HEK293 (cell line): Measurements from ENCODE around the gene KPNA1.

ENCODE experiments used
- GLI2 ChIP-seq: fragments of 450-650 bp; formaldehyde crosslinking; IDR thresholded peaks from 2 replicates; pipeline ENCODE4; 2017; ENCODE audit warnings: missing biosample characterization, missing genetic modification characterization, low read depth, borderline replicate concordance
- IKZF3 ChIP-seq: fragments of 450-650 bp; IDR thresholded peaks from 2 replicates; pipeline ENCODE4 v1.5.0; 2018; ENCODE audit warnings: missing biosample characterization, mild to moderate bottlenecking, missing genetic modification characterization, moderate library complexity
- KLF17 ChIP-seq: fragments of 450-650 bp; formaldehyde crosslinking; IDR thresholded peaks from 2 replicates; pipeline ENCODE4 v1.5.1; 2016; ENCODE audit warnings: missing biosample characterization, missing genetic modification characterization
- MEIS1 ChIP-seq: sonication (generic); formaldehyde crosslinking; IDR thresholded peaks from 2 replicates; pipeline ENCODE4 v1.8.1; 2022; ENCODE audit warnings: missing genetic modification reagents, mild to moderate bottlenecking, borderline replicate concordance
- PBX3 ChIP-seq: sonication (generic); formaldehyde crosslinking; IDR thresholded peaks from 2 replicates; pipeline ENCODE4 v1.8.1; 2022; ENCODE audit warnings: mild to moderate bottlenecking, moderate library complexity, missing genetic modification reagents
- PRDM4 ChIP-seq: fragments of 450-650 bp; formaldehyde crosslinking; IDR thresholded peaks from 2 replicates; pipeline ENCODE4 v1.5.1; 2017; ENCODE audit warnings: missing biosample characterization, missing genetic modification characterization
- RBAK ChIP-seq: fragments of 450-650 bp; formaldehyde crosslinking; IDR thresholded peaks from 2 replicates; pipeline ENCODE4 v1.5.1; 2016; ENCODE audit warnings: missing biosample characterization, missing genetic modification characterization
- SP2 ChIP-seq: fragments of 450-650 bp; formaldehyde crosslinking; IDR thresholded peaks from 2 replicates; pipeline ENCODE4 v1.5.1; 2016; ENCODE audit warnings: missing biosample characterization, missing genetic modification characterization
- ZBTB17 ChIP-seq: fragments of 450-650 bp; formaldehyde crosslinking; IDR thresholded peaks from 2 replicates; pipeline ENCODE4 v1.5.1; 2016; ENCODE audit warnings: missing biosample characterization, missing genetic modification characterization
- ZBTB20 ChIP-seq: fragments of 450-650 bp; formaldehyde crosslinking; IDR thresholded peaks from 2 replicates; pipeline ENCODE4 v1.5.1; 2016; ENCODE audit warnings: missing biosample characterization, missing genetic modification characterization
- ZFP37 ChIP-seq: fragments of 450-650 bp; formaldehyde crosslinking; IDR thresholded peaks from 2 replicates; pipeline ENCODE4 v1.5.1; 2016; ENCODE audit warnings: missing biosample characterization, missing genetic modification characterization
- ZIC2 ChIP-seq: fragments of 450-650 bp; formaldehyde crosslinking; IDR thresholded peaks from 2 replicates; pipeline ENCODE4 v1.5.1; 2016; ENCODE audit warnings: missing biosample characterization, missing genetic modification characterization
- ZNF292 ChIP-seq: fragments of 450-650 bp; formaldehyde crosslinking; IDR thresholded peaks from 2 replicates; pipeline ENCODE4 v1.5.1; 2016; ENCODE audit warnings: low read depth, missing biosample characterization, missing genetic modification characterization, borderline replicate concordance
- ZNF366 ChIP-seq: fragments of 450-650 bp; formaldehyde crosslinking; conservative IDR thresholded peaks from 2 replicates; pipeline ENCODE4 v1.5.1; 2016; ENCODE audit warnings: missing biosample characterization, missing genetic modification characterization
- ZNF37A ChIP-seq: fragments of 450-650 bp; IDR thresholded peaks from 2 replicates; pipeline ENCODE4 v1.5.1; 2018; ENCODE audit warnings: missing biosample characterization, missing genetic modification characterization
- ZNF391 ChIP-seq: fragments of 450-650 bp; formaldehyde crosslinking; IDR thresholded peaks from 2 replicates; pipeline ENCODE4 v1.5.1; 2016; ENCODE audit warnings: low read depth, missing biosample characterization, missing genetic modification characterization, borderline replicate concordance
- ZNF433 ChIP-seq: fragments of 450-650 bp; formaldehyde crosslinking; IDR thresholded peaks from 2 replicates; pipeline ENCODE4 v1.5.1; 2016; ENCODE audit warnings: missing biosample characterization, missing genetic modification characterization, low read depth
- ZNF473 ChIP-seq: fragments of 450-650 bp; formaldehyde crosslinking; IDR thresholded peaks from 2 replicates; pipeline ENCODE4 v1.5.1; 2017; ENCODE audit warnings: missing biosample characterization, missing genetic modification characterization
- ZNF521 ChIP-seq: fragments of 450-650 bp; formaldehyde crosslinking; IDR thresholded peaks from 2 replicates; pipeline ENCODE4 v1.5.1; 2017; ENCODE audit warnings: missing biosample characterization, mild to moderate bottlenecking, missing genetic modification characterization
- ZNF549 ChIP-seq: fragments of 450-650 bp; IDR thresholded peaks from 2 replicates; pipeline ENCODE4 v1.5.1; 2018; ENCODE audit warnings: missing biosample characterization, missing genetic modification characterization, mild to moderate bottlenecking, inconsistent platforms, moderate library complexity
- ZNF571 ChIP-seq: fragments of 450-650 bp; formaldehyde crosslinking; IDR thresholded peaks from 2 replicates; pipeline ENCODE4 v1.5.0; 2017; ENCODE audit warnings: missing biosample characterization, missing genetic modification characterization
- ZNF585B ChIP-seq: fragments of 450-650 bp; formaldehyde crosslinking; IDR thresholded peaks from 2 replicates; pipeline ENCODE4 v1.5.1; 2016; ENCODE audit warnings: missing biosample characterization, missing genetic modification characterization
- ZNF624 ChIP-seq: fragments of 450-650 bp; formaldehyde crosslinking; IDR thresholded peaks from 2 replicates; pipeline ENCODE4 v1.5.1; 2017; ENCODE audit warnings: missing biosample characterization, missing genetic modification characterization
- ZNF629 ChIP-seq: fragments of 450-650 bp; formaldehyde crosslinking; IDR thresholded peaks from 2 replicates; pipeline ENCODE4 v1.5.1; 2017; ENCODE audit warnings: missing biosample characterization, missing genetic modification characterization
- ZNF776 ChIP-seq: fragments of 450-650 bp; formaldehyde crosslinking; IDR thresholded peaks from 2 replicates; pipeline ENCODE4 v1.5.0; 2017; ENCODE audit warnings: missing biosample characterization, missing genetic modification characterization, borderline replicate concordance
- ZNF837 ChIP-seq: fragments of 450-650 bp; formaldehyde crosslinking; IDR thresholded peaks from 2 replicates; pipeline ENCODE4 v1.5.1; 2016; ENCODE audit warnings: missing biosample characterization, missing genetic modification characterization
- TF ChIP-seq, protein P1 (sequence below): fragments of 450-650 bp; formaldehyde crosslinking; IDR thresholded peaks from 2 replicates; pipeline ENCODE4 v1.5.1; 2016; ENCODE audit warnings: missing biosample characterization, missing genetic modification characterization
- TF ChIP-seq, protein P2 (sequence below): fragments of 450-650 bp; formaldehyde crosslinking; IDR thresholded peaks from 2 replicates; pipeline ENCODE4 v1.5.1; 2017; ENCODE audit warnings: missing biosample characterization, missing genetic modification characterization
- TF ChIP-seq, protein P3 (sequence below): fragments of 450-650 bp; formaldehyde crosslinking; IDR thresholded peaks from 2 replicates; pipeline ENCODE4 v1.5.1; 2016; ENCODE audit warnings: missing biosample characterization, missing genetic modification characterization

KPNA1 gene

DNA sequence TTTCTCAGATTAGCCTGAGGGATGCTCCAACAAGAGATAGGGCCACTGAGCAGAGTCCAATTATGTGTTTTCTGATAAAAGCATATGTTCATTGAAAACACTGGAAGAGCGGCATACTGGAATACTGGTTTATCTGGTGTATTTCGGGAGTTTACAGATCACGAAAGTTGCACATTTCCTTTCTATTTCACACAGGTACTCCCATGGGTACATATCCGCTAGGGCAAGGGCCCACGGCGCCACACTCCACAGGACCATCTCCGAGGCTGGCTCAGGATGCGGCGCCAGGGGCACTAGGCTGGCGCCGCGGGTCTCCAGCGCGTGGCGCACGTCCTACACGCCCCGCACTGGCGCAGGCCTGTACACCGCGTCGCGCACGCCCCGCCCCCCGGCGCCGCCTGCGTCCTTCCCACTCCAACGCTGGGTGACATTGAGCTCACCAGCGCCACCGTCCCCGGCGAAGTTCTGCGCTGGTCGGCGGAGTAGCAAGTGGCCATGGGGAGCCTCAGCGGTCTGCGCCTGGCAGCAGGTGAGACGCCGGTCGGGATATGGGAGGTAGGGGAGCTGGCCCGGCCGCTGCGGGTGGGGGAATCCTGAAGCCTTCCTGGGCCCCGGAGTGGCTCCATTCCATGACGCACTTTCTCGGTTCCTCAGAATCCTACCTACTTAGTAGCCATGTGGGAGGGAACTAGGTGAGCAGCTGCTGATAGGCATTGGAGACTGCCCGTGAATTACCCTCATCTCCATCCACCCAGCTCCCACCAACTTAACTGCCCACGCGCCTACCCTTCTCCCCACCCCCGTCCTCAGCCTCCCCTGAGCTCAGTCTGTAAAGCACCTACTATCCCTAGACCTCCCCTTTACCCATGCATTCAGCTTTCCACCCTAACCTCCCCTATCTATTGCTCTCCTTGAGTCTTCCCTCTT, 130.7 kb downstream of the KPNA1 start, which contains the start of gene FAM162A (continued):
- TF ChIP-seq PRDM4 (tag by site-specific recombination) (no peak), ZNF473 (tag by site-specific recombination) (no peak), ZNF776 (tag by site-specific recombination) (no peak), ZIC2 (tag by site-specific recombination) (peak; percentile 80), ZNF629 (tag by site-specific recombination) (peak; percentile 59), PBX3 (CRISPR knock-in tag) (no peak), MEIS1 (CRISPR knock-in tag) (no peak), KLF17 (tag by site-specific recombination) (0 out of 2 replicates have a peak, but pooled peaks have one; percentile 37), IKZF3 (tag by site-specific recombination) (no peak), ZNF837 (tag by site-specific recombination) (no peak), ZFP37 (no peak), ZBTB20 (tag by site-specific recombination) (peak; percentile 82), GLI2 (tag by site-specific recombination) (no peak), ZNF571 (tag by site-specific recombination) (no peak), SP2 (tag by site-specific recombination) (peak; percentile 64), ZNF292 (tag by site-specific recombination) (no peak), ZNF549 (tag by site-specific recombination) (no peak), ZNF521 (no peak), ZNF585B (tag by site-specific recombination) (no peak), ZNF624 (no peak), ZNF37A (no peak; the same call in 1 of the 2 replicates), ZNF366 (tag by site-specific recombination) (no peak), ZNF391 (0 out of 2 replicates have a peak, but pooled peaks have one; percentile 30), ZBTB17 (tag by site-specific recombination) (peak; percentile 65), RBAK (tag by site-specific recombination) (no peak), ZNF433 (tag by site-specific recombination) (no peak)
- TF ChIP-seq, protein P1, sequence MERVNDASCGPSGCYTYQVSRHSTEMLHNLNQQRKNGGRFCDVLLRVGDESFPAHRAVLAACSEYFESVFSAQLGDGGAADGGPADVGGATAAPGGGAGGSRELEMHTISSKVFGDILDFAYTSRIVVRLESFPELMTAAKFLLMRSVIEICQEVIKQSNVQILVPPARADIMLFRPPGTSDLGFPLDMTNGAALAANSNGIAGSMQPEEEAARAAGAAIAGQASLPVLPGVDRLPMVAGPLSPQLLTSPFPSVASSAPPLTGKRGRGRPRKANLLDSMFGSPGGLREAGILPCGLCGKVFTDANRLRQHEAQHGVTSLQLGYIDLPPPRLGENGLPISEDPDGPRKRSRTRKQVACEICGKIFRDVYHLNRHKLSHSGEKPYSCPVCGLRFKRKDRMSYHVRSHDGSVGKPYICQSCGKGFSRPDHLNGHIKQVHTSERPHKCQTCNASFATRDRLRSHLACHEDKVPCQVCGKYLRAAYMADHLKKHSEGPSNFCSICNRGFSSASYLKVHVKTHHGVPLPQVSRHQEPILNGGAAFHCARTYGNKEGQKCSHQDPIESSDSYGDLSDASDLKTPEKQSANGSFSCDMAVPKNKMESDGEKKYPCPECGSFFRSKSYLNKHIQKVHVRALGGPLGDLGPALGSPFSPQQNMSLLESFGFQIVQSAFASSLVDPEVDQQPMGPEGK (tag by site-specific recombination): peak; percentile 72
- TF ChIP-seq, protein P2, sequence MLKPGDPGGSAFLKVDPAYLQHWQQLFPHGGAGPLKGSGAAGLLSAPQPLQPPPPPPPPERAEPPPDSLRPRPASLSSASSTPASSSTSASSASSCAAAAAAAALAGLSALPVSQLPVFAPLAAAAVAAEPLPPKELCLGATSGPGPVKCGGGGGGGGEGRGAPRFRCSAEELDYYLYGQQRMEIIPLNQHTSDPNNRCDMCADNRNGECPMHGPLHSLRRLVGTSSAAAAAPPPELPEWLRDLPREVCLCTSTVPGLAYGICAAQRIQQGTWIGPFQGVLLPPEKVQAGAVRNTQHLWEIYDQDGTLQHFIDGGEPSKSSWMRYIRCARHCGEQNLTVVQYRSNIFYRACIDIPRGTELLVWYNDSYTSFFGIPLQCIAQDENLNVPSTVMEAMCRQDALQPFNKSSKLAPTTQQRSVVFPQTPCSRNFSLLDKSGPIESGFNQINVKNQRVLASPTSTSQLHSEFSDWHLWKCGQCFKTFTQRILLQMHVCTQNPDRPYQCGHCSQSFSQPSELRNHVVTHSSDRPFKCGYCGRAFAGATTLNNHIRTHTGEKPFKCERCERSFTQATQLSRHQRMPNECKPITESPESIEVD (tag by site-specific recombination): no peak
- TF ChIP-seq, protein P3, sequence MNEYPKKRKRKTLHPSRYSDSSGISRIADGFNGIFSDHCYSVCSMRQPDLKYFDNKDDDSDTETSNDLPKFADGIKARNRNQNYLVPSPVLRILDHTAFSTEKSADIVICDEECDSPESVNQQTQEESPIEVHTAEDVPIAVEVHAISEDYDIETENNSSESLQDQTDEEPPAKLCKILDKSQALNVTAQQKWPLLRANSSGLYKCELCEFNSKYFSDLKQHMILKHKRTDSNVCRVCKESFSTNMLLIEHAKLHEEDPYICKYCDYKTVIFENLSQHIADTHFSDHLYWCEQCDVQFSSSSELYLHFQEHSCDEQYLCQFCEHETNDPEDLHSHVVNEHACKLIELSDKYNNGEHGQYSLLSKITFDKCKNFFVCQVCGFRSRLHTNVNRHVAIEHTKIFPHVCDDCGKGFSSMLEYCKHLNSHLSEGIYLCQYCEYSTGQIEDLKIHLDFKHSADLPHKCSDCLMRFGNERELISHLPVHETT (tag by site-specific recombination): no peak
